Spleen (tissue), 11 donors: ENCODE results near the gene ECT2. TPM values are rescaled to one million over a fixed set of nuclear protein-coding genes. Genes with fewer than 3 reads are reported as not detected.

Experiments
- DNase-seq: peaks from one replicate; pipeline ENCODE4 v3.0.0-alpha.2; 2020
- H3K27ac ChIP-seq, 8 donors: fragments of 200-600 bp; sonication (generic) in 7 of 8; 1 replicate in 4 of 8; 2 replicates in 4 of 8; pipeline versions ENCODE4 v1.5.0 to v1.8.0; 2016 to 2021; ENCODE audit warnings: inconsistent platforms in 4 of 8, mild to moderate bottlenecking in 4 of 8, moderate library complexity in 1 of 8
- H3K27me3 ChIP-seq, 7 donors: fragments of 200-600 bp; sonication (generic) in 6 of 7; replicated peaks in 1 of 7; 1 replicate in 4 of 7; 2 replicates in 3 of 7; pipeline versions ENCODE4 v1.5.0 to v1.8.0; 2016 to 2021; ENCODE audit warnings: inconsistent platforms in 3 of 7, mild to moderate bottlenecking in 1 of 7
- H3K36me3 ChIP-seq, 6 donors: fragments of 200-600 bp; sonication (generic) in 5 of 6; 1 replicate in 4 of 6; 2 replicates in 2 of 6; pipeline versions ENCODE4 v1.5.0 to v1.8.0; 2016 to 2021; ENCODE audit warnings: inconsistent platforms in 2 of 6
- H3K4me1 ChIP-seq, 6 donors: fragments of 200-600 bp; sonication (generic) in 5 of 6; 1 replicate in 3 of 6; 2 replicates in 3 of 6; pipeline versions ENCODE4 v1.5.0 to v1.8.0; 2016 to 2021; ENCODE audit warnings: inconsistent platforms in 3 of 6
- H3K4me3 ChIP-seq, 8 donors: fragments of 200-600 bp; sonication (generic) in 7 of 8; 1 replicate in 4 of 8; 2 replicates in 4 of 8; pipeline versions ENCODE4 v1.5.0 to v1.8.0; 2016 to 2021; ENCODE audit warnings: inconsistent platforms in 4 of 8, mild to moderate bottlenecking in 4 of 8, moderate library complexity in 2 of 8
- H3K9me3 ChIP-seq, 8 donors: fragments of 200-600 bp; sonication (generic) in 7 of 8; 1 replicate in 4 of 8; 2 replicates in 4 of 8; pipeline versions ENCODE4 v1.5.0 to v1.8.0; 2016 to 2021; ENCODE audit warnings: inconsistent platforms in 4 of 8
- POLR2A ChIP-seq, 3 donors: fragments of 450-650 bp; IDR thresholded peaks; one replicate each; pipeline ENCODE4 v1.5.1; 2017; ENCODE audit warnings: antibody characterized with exemption in 3 of 3, mild to moderate bottlenecking in 1 of 3
- POLR2AphosphoS5 ChIP-seq, 3 donors: sonication (generic); formaldehyde crosslinking; IDR thresholded peaks; one replicate each; pipeline ENCODE4 v1.5.1; 2017; ENCODE audit warnings: antibody characterized with exemption in 3 of 3
- WGBS, 5 donors: extraction: QIAGEN DNeasy Blood & Tissue Kit in 3 of 5; methylation state at CpG; one replicate each; pipeline versions ENCODE4 v1.1.5 to v1.1.7; 2013 to 2018; 5-methylcytosine and 5-hydroxymethylcytosine counted together
- intact Hi-C: fragments of 100-400 bp; cut with DNase I; formaldehyde crosslinking; loops from one replicate; pipeline ENCODE4 v1.15.0; 2023; ENCODE audit warnings: low total_unique reads
- polyA plus RNA-seq, 3 donors: library from polyadenylated mRNA; stranded (reverse); fragments of 200-250 nt; gene quantifications; one replicate each; pipeline ENCODE4 v1.2.1, GENCODE V29; 2013
- total RNA-seq, 7 donors: library from RNA; depleted of rRNA in 3 of 7; stranded (reverse); fragments of >200 nt in 3 of 7; fragmentation: NEBNext Ultra II Directional in 4 of 7; extraction: Animal tissue kit (Norgen Biotek cat#: 25700) in 4 of 7; gene quantifications; one replicate each; pipeline versions ENCODE4 v1.1.0 to v1.2.1, GENCODE V29; 2016 to 2021
- TF ChIP-seq, protein P1 (sequence below), 11 experiments: fragments of 200-600 bp in 7 of 11; fragments of 450-650 bp in 4 of 11; sonication (generic) in 4 of 11; IDR thresholded peaks in 8 of 11; conservative IDR thresholded peaks in 3 of 11; 1 replicate in 7 of 11; 2 replicates in 4 of 11; pipeline versions ENCODE4 v1.4.0 to v1.8.0; 2016 to 2021; ENCODE audit warnings: antibody characterized with exemption in 11 of 11, inconsistent platforms in 4 of 11, mild to moderate bottlenecking in 1 of 11
- donor health status: healthy with polysubstance abuse.
- donor health status: DM: no; HTN: no; CAD: no; lungs with moderate emphysema.
- donor health status: DM: no; HTN: no; CAD: no.
- donor health status: Bipolar disorder and iron deficiency.
- donor health status: healthy.
- donor health status: DM: no; HTN: no; CAD: no.
- donor health status: DM: yes; HTN: yes; CAD: no.

Gene ECT2
- total and polyA plus RNA-seq, 10 donors: 2.2 to 19.1 (median 9.7) TPM

DNA sequence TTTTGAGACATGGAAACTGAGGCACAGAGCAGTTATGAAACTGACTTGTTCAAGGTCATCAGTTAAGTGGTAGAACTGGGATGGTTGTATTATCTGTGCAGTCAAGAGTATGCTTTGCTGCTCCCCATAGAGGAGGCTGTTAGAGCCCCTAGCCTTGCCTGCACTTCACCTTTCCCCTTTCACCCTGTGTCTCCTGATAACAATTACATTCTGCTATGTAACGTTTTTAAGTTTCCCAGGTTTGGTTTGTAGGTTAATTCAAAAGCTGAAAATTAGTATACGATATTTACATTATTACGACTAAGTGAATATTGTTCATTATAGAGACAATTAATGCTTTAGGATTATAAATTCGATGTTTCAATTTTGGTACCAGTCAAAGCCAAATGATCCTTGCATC, 89.9 kb downstream of the ECT2 start:
- Histone ChIP-seq H3K27me3 (no peaks in the 10 kb centered on the region), H3K9me3 (no peaks in the 10 kb centered on the region), H3K4me1 (no peaks in the 10 kb centered on the region), H3K27ac (no peak overlapping the region), H3K36me3 (no peaks in the 10 kb centered on the region), H3K4me3 (no peak overlapping the region)
- TF ChIP-seq, protein P1, sequence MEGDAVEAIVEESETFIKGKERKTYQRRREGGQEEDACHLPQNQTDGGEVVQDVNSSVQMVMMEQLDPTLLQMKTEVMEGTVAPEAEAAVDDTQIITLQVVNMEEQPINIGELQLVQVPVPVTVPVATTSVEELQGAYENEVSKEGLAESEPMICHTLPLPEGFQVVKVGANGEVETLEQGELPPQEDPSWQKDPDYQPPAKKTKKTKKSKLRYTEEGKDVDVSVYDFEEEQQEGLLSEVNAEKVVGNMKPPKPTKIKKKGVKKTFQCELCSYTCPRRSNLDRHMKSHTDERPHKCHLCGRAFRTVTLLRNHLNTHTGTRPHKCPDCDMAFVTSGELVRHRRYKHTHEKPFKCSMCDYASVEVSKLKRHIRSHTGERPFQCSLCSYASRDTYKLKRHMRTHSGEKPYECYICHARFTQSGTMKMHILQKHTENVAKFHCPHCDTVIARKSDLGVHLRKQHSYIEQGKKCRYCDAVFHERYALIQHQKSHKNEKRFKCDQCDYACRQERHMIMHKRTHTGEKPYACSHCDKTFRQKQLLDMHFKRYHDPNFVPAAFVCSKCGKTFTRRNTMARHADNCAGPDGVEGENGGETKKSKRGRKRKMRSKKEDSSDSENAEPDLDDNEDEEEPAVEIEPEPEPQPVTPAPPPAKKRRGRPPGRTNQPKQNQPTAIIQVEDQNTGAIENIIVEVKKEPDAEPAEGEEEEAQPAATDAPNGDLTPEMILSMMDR (IDR thresholded peaks at IDR 0.05 in 8 of 11, conservative IDR thresholded peaks at IDR 0.05 in 3 of 11): no peak
- TF ChIP-seq POLR2A (IDR thresholded peaks at IDR 0.05) (no peak), POLR2AphosphoS5 (IDR thresholded peaks at IDR 0.05) (no peak)
- WGBS, 5 donors: 66 to 87% (median 82%) methylated on average over 4 of the region's 4 CpGs
- intact Hi-C loops: no loop called here
- DNase-seq: no peak

DNA sequence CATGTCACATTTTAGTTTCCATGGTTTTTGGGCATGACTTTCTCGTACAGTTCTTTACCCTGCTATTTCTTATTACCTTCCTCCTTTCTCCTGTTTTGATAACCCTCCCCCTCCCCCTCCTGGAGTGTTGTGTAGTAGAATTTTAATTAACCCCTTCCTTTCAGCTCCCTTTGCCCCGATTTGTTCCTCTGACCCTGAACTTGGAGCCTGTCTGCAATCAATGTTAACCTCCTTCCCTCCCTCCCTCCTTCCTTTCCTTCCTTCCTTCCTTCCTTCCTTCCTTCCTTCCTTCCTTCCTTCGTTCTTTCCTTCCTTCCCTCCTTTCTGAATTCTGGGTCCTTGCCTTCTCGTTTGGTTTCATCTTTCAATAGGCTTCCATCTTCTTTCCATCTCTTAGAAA, 90.4 kb downstream of the ECT2 start:
- no peaks in the 10 kb centered on the region for H3K4me1 ChIP-seq
- H3K27me3 ChIP-seq: no peaks in the 10 kb centered on the region
- H3K4me3 ChIP-seq: no peak overlapping the region
- TF ChIP-seq, protein P1 (IDR thresholded peaks at IDR 0.05 in 8 of 11, conservative IDR thresholded peaks at IDR 0.05 in 3 of 11): no peak
- no peak for TF ChIP-seq POLR2AphosphoS5 (IDR thresholded peaks at IDR 0.05)
- DNase-seq: no peak
- 40 to 54% (median 47%) methylated on average over 4 of the region's 4 CpGs for WGBS, 5 donors
- intact Hi-C loops: no loop called here
- H3K36me3 ChIP-seq: no peaks in the 10 kb centered on the region
- H3K27ac ChIP-seq: no peak overlapping the region
- H3K9me3 ChIP-seq: no peaks in the 10 kb centered on the region

GRCh38 chr3:172844428-172844827, 93.9 kb downstream of the ECT2 start:
- no peak for DNase-seq
- H3K4me1 ChIP-seq: no peaks in the 10 kb centered on the region
- H3K9me3 ChIP-seq: no peaks in the 10 kb centered on the region
- intact Hi-C loops: no loop called here
- WGBS, 5 donors: 83 to 92% (median 90%) methylated on average over 4 of the region's 4 CpGs
- H3K4me3 ChIP-seq: no peak overlapping the region
- TF ChIP-seq, protein P1 (IDR thresholded peaks at IDR 0.05 in 8 of 11, conservative IDR thresholded peaks at IDR 0.05 in 3 of 11): no peak
- no peak for TF ChIP-seq POLR2A (IDR thresholded peaks at IDR 0.05)
- TF ChIP-seq POLR2AphosphoS5 (IDR thresholded peaks at IDR 0.05): no peak
- no peak overlapping the region for H3K27ac ChIP-seq
- H3K27me3 ChIP-seq: no peaks in the 10 kb centered on the region
- H3K36me3 ChIP-seq: no peaks in the 10 kb centered on the region

DNA sequence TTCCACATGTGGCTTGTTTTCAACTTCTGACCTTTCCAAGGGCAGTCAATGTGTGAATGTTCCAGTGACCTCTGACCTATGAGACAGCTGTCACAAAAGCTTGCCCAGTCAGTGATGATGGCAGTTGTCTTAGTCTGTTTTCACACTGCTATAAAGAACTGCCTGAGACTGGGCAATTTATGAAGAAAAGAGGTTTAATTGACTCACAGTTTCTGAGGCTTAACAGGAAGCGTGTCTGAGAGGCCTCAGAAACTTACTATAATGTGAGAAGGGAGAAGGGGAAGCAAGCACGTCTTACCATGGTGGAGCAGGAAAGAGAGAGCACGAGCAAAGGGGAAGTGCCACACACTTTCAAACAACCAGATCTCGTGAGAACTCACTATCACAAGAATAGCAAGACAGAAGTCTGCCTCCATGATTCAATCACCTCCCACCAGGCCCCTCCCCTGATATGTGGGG, 95.6 kb downstream of the ECT2 start:
- no peaks in the 10 kb centered on the region for H3K27me3 ChIP-seq
- no peak overlapping the region for H3K27ac ChIP-seq
- DNase-seq: no peak
- no peaks in the 10 kb centered on the region for H3K9me3 ChIP-seq
- no peaks in the 10 kb centered on the region for H3K36me3 ChIP-seq
- no peaks in the 10 kb centered on the region for H3K4me1 ChIP-seq
- TF ChIP-seq POLR2AphosphoS5 (IDR thresholded peaks at IDR 0.05) (no peak), POLR2A (IDR thresholded peaks at IDR 0.05) (no peak)
- TF ChIP-seq, protein P1 (IDR thresholded peaks at IDR 0.05 in 8 of 11, conservative IDR thresholded peaks at IDR 0.05 in 3 of 11): no peak
- 17 to 35% (median 26%) methylated on average over 4 of the region's 4 CpGs for WGBS, 5 donors
- intact Hi-C loops: no loop called here
- no peak overlapping the region for H3K4me3 ChIP-seq
